ENCODE measurements around the gene MRPL1. TPM values are rescaled to one million over a fixed set of nuclear protein-coding genes. Genes with fewer than 3 reads are reported as not detected.
"Not testable (repeated sequence)": the region's sequence is repeated elsewhere in the genome, so short reads cannot be mapped to it uniquely, and the experiment has no call there.

MRPL1 gene
- polyA plus RNA-seq, 2 of the 4 experiments (the other 2 are of a cell fraction), result 24.6 to 62.3 TPM

GRCh38 chr4:77982900-77983540 lies 120.4 kb downstream of the MRPL1 start:
- CTCF ChIA-PET; H3K4me1 ChIP-seq; H3K4me3 ChIP-seq; FAIRE-seq; H3K4me2 ChIP-seq; H3K9me3 ChIP-seq; ATAC-seq; DNase-seq (ENCODE audit: low read depth in 1 of 2, low spot score in 1 of 2); H3K27ac ChIP-seq; POLR2A ChIA-PET: not testable (repeated sequence)
- WGBS (ENCODE audit: missing lambda C conversion rate), result 72% methylated on average over 6 of the region's 6 CpGs

GRCh38 chr4:77983612-77984311 lies 121.1 kb downstream of the MRPL1 start:
- H3K27ac ChIP-seq; FAIRE-seq; DNase-seq (ENCODE audit: low read depth in 1 of 2, low spot score in 1 of 2); CTCF ChIA-PET; H3K9me3 ChIP-seq; POLR2A ChIA-PET; H3K4me2 ChIP-seq; H3K4me3 ChIP-seq; ATAC-seq; H3K4me1 ChIP-seq: not testable (repeated sequence)
- WGBS (ENCODE audit: missing lambda C conversion rate), result 70% methylated on average over 4 of the region's 44 CpGs

GRCh38 chr4:77989968-77990367 lies 127.3 kb downstream of the MRPL1 start:
- H3K9me3 ChIP-seq, result no peaks in the 10 kb centered on the region
- no peak overlapping the region for H3K4me2 ChIP-seq
- FAIRE-seq (no peak), DNase-seq (ENCODE audit: low read depth in 1 of 2, low spot score in 1 of 2) (no peak), ATAC-seq (no peak)
- H3K4me1 ChIP-seq, result no peaks in the 10 kb centered on the region
- ChIA-PET POLR2A (no interaction called here), CTCF (interaction anchor here (0.6 kb wide), 1 partner anchor 933 kb away, joined by 3 read pairs; no protein-coding TSS in a partner anchor)
- TF ChIP-seq ESRRA (IDR thresholded peaks at IDR 0.05; ENCODE audit: borderline replicate concordance, low read length) (no peak), FOXS1 (CRISPR knock-in tag; IDR thresholded peaks at IDR 0.05) (no peak), EHMT2 (IDR thresholded peaks at IDR 0.05; ENCODE audit: low read depth) (no peak), NR3C1 (IDR thresholded peaks at IDR 0.05) (no peak), RAD21 (conservative IDR thresholded peaks at IDR 0.05 in 1 of 2, IDR thresholded peaks at IDR 0.05 in 1 of 2) (no peak), JUNB (IDR thresholded peaks at IDR 0.05) (no peak), SREBF2 (IDR thresholded peaks at IDR 0.05) (no peak), JUN (IDR thresholded peaks at IDR 0.05) (no peak), USF2 (IDR thresholded peaks at IDR 0.05) (no peak), PHF8 (IDR thresholded peaks at IDR 0.05; ENCODE audit: borderline replicate concordance, low read depth) (no peak)
- H3K27ac ChIP-seq, result no peak overlapping the region
- no peak overlapping the region for H3K4me3 ChIP-seq

GRCh38 chr4:77990456-77990855 lies 127.8 kb downstream of the MRPL1 start:
- ATAC-seq, result no peak
- no peak for FAIRE-seq
- POLR2A ChIA-PET, result no interaction called here

More at GRCh38 chr4:77990456-77990855, 127.8 kb downstream of the MRPL1 start:
- H3K4me3 ChIP-seq, result no peak overlapping the region
- CTCF ChIA-PET, result interaction anchor here (0.6 kb wide), 1 partner anchor 932 kb away, joined by 3 read pairs; no protein-coding TSS in a partner anchor
- no peak overlapping the region for H3K27ac ChIP-seq
- no peak overlapping the region for H3K4me2 ChIP-seq
- no peak for TF ChIP-seq CHD2 (IDR thresholded peaks at IDR 0.05; ENCODE audit: low read length, partially characterized antibody)
- no peak for TF ChIP-seq TP53 (CRISPR knock-in tag; IDR thresholded peaks at IDR 0.05)
- no peak for TF ChIP-seq ZC3H11A (IDR thresholded peaks at IDR 0.05)
- no peak for TF ChIP-seq PBX3 (IDR thresholded peaks at IDR 0.05)
- no peak for TF ChIP-seq RAD21 (conservative IDR thresholded peaks at IDR 0.05 in 1 of 2, IDR thresholded peaks at IDR 0.05 in 1 of 2)
- TF ChIP-seq SMC3 (IDR thresholded peaks at IDR 0.05), result no peak
- no peak for TF ChIP-seq USF2 (IDR thresholded peaks at IDR 0.05)
- no peak for TF ChIP-seq EP300 (IDR thresholded peaks at IDR 0.05)
- TF ChIP-seq CTCF (IDR thresholded peaks at IDR 0.05), result no peak
- no peak for TF ChIP-seq FOXS1 (CRISPR knock-in tag; IDR thresholded peaks at IDR 0.05)
- TF ChIP-seq POLR2A (IDR thresholded peaks at IDR 0.05; ENCODE audit: low read length), result no peak
- no peak for TF ChIP-seq CHD4 (IDR thresholded peaks at IDR 0.05; ENCODE audit: borderline replicate concordance)
- TF ChIP-seq PHF8 (IDR thresholded peaks at IDR 0.05; ENCODE audit: borderline replicate concordance, low read depth), result no peak
- TF ChIP-seq ZNF302 (CRISPR knock-in tag; IDR thresholded peaks at IDR 0.05), result no peak
- H3K4me1 ChIP-seq, result no peaks in the 10 kb centered on the region
- H3K9me3 ChIP-seq, result no peaks in the 10 kb centered on the region
- DNase-seq (ENCODE audit: low read depth in 1 of 2, low spot score in 1 of 2), result no peak

Data from A549 (cell line).